Osteoblast (primary cell): Measurements from ENCODE around the gene CYSRT1. TPM values are rescaled to one million over a fixed set of nuclear protein-coding genes. Genes with fewer than 3 reads are reported as not detected.

Experiments
- DNase-seq: peaks from one replicate; pipeline ENCODE4 v3.0.0; 2011; ENCODE audit warnings: low spot score, mixed read lengths; ENCODE audit not compliant: insufficient read length; ENCODE audit errors: missing footprints
- H2AFZ ChIP-seq: 2 replicates; pipeline ENCODE4 v1.6.0; 2011; ENCODE audit warnings: mild to moderate bottlenecking, low read length
- H3K27ac ChIP-seq: 2 replicates; pipeline ENCODE4 v1.5.1; 2011; ENCODE audit warnings: mild to moderate bottlenecking, low read depth, low read length, moderate library complexity
- H3K27me3 ChIP-seq: 2 replicates; pipeline ENCODE4 v1.6.0; 2012; ENCODE audit warnings: mild to moderate bottlenecking, control low read depth, inconsistent platforms, low read length, moderate library complexity; ENCODE audit not compliant: insufficient read depth
- H3K36me3 ChIP-seq: 2 replicates; pipeline ENCODE4 v1.5.1; 2011; ENCODE audit warnings: mild to moderate bottlenecking, low read length, control low read depth, moderate library complexity; ENCODE audit not compliant: insufficient read depth
- H3K4me1 ChIP-seq: 2 replicates; pipeline ENCODE4 v1.5.1; 2011; ENCODE audit warnings: mild to moderate bottlenecking, low read length, control low read depth, moderate library complexity; ENCODE audit not compliant: insufficient read depth
- H3K4me2 ChIP-seq: 2 replicates; pipeline ENCODE4 v1.6.0; 2011; ENCODE audit warnings: mild to moderate bottlenecking, low read length; ENCODE audit not compliant: insufficient read depth
- H3K4me3 ChIP-seq: fragments of 200-600 bp; sonication (generic); 3 replicates; pipeline ENCODE4 v1.5.1; 2012; ENCODE audit warnings: mild to moderate bottlenecking, low read length, inconsistent platforms; ENCODE audit not compliant: insufficient read depth
- H3K79me2 ChIP-seq: 2 replicates; pipeline ENCODE4 v1.6.0; 2012; ENCODE audit warnings: mild to moderate bottlenecking, low read length, control low read depth, inconsistent platforms; ENCODE audit not compliant: insufficient read depth
- H3K9me3 ChIP-seq: 2 replicates; pipeline ENCODE4 v1.5.1; 2011; ENCODE audit warnings: low read depth, low read length, control low read depth
- H4K20me1 ChIP-seq: 2 replicates; pipeline ENCODE4 v1.6.0; 2012; ENCODE audit warnings: mild to moderate bottlenecking, low read length, control low read depth; ENCODE audit not compliant: insufficient read depth
- total RNA-seq: library from RNA; depleted of rRNA; stranded (reverse); fragments of >200 nt; gene quantifications from 2 replicates; pipeline ENCODE4 v1.2.3, GENCODE V29; 2012
- TF ChIP-seq, protein P1 (sequence below): IDR thresholded peaks from 2 replicates; pipeline ENCODE4 v1.5.1; 2011; ENCODE audit warnings: mild to moderate bottlenecking, low read depth, low read length, moderate library complexity; ENCODE audit errors: extremely low read depth

The CYSRT1 gene
- total RNA-seq, 1 donor, result 1.1 TPM

DNA sequence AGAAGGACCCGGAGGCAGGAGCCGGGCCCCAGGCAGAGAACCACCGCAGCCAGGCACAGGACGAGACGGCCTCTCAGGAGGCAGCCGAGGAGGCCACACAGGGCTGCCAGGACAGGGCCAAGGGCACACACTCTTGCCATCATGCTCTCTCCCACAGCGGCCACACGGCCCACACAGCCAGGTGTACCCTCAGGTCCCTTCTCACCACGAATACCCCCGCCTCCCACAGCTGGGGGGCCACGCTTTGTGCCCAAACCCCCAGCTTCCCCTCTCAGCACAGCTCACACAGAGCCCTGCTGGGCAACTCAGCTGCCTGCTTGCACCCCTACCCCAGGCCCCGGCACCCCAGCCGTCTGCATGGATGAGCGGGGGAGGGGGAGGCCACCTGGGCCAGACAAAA is 31.2 kb upstream of the CYSRT1 start:
- peaks cover 14% of the 10 kb centered on the region for H3K36me3 ChIP-seq
- H3K27ac ChIP-seq, result no peak overlapping the region
- H3K79me2 ChIP-seq, result peaks cover 84% of the 10 kb centered on the region
- no peak overlapping the region for H3K4me2 ChIP-seq
- H2AFZ ChIP-seq, result no peak overlapping the region
- no peaks in the 10 kb centered on the region for H3K27me3 ChIP-seq
- no peak overlapping the region for H3K4me3 ChIP-seq
- no peaks in the 10 kb centered on the region for H3K9me3 ChIP-seq
- no peak for DNase-seq
- H4K20me1 ChIP-seq, result peaks cover 42% of the 10 kb centered on the region
- H3K4me1 ChIP-seq, result peaks cover 17% of the 10 kb centered on the region
- TF ChIP-seq, protein P1, sequence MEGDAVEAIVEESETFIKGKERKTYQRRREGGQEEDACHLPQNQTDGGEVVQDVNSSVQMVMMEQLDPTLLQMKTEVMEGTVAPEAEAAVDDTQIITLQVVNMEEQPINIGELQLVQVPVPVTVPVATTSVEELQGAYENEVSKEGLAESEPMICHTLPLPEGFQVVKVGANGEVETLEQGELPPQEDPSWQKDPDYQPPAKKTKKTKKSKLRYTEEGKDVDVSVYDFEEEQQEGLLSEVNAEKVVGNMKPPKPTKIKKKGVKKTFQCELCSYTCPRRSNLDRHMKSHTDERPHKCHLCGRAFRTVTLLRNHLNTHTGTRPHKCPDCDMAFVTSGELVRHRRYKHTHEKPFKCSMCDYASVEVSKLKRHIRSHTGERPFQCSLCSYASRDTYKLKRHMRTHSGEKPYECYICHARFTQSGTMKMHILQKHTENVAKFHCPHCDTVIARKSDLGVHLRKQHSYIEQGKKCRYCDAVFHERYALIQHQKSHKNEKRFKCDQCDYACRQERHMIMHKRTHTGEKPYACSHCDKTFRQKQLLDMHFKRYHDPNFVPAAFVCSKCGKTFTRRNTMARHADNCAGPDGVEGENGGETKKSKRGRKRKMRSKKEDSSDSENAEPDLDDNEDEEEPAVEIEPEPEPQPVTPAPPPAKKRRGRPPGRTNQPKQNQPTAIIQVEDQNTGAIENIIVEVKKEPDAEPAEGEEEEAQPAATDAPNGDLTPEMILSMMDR, result no peak

DNA sequence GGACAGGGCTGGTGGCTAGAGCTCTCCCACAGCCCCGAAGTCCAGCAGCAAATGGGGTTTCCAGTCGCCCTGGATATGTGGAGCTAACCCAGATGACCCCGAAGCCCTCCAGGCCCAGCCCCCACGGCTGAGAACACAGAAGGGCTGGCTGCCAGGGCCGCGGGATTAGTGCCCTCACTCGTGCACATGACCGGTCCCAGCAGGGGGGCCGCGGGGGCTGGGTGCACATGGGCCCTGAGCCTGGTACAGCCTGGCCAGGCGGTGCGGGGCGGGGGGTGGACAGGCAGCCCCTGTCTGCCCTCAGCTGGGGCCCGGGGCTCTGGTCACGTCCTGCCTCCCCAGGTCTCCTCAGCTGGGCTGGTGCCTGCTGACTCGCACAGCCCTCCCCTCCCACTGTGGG is 30.6 kb upstream of the CYSRT1 start:
- Histone ChIP-seq H3K27me3 (no peaks in the 10 kb centered on the region), H3K36me3 (peaks cover 14% of the 10 kb centered on the region), H3K27ac (no peak overlapping the region), H3K79me2 (peaks cover 89% of the 10 kb centered on the region), H3K4me3 (no peak overlapping the region), H4K20me1 (peaks cover 42% of the 10 kb centered on the region), H3K4me1 (peaks cover 20% of the 10 kb centered on the region), H2AFZ (no peak overlapping the region), H3K4me2 (no peak overlapping the region), H3K9me3 (no peaks in the 10 kb centered on the region)
- TF ChIP-seq, protein P1, result no peak
- no peak for DNase-seq

DNA sequence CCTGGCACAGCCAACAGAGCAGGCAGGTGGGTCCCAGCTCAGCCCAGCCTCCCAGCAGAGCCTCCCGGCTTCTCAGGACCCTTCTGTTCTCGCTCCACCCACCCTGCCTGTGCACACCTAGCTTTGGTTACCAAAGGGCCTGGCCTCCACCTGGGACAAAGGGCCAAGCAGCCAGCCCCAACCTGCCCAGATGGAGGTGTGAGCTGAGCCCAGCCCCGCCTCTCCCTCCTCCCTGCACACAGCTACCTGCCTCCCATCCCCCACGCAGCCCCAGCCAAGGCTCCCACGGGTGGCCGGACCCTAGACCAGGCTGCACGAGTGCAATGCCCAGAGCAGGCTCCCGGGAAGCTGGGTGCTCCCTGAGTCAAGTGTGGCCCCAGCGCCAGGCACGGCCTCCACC is 30.1 kb upstream of the CYSRT1 start:
- Histone ChIP-seq H3K4me3 (no peak overlapping the region), H4K20me1 (peaks cover 37% of the 10 kb centered on the region), H3K79me2 (peaks cover 85% of the 10 kb centered on the region), H3K9me3 (no peaks in the 10 kb centered on the region), H3K27ac (no peak overlapping the region), H2AFZ (no peak overlapping the region), H3K4me2 (no peak overlapping the region), H3K36me3 (peaks cover 13% of the 10 kb centered on the region), H3K4me1 (peaks cover 16% of the 10 kb centered on the region), H3K27me3 (no peaks in the 10 kb centered on the region)
- TF ChIP-seq, protein P1, result no peak
- no peak for DNase-seq

DNA sequence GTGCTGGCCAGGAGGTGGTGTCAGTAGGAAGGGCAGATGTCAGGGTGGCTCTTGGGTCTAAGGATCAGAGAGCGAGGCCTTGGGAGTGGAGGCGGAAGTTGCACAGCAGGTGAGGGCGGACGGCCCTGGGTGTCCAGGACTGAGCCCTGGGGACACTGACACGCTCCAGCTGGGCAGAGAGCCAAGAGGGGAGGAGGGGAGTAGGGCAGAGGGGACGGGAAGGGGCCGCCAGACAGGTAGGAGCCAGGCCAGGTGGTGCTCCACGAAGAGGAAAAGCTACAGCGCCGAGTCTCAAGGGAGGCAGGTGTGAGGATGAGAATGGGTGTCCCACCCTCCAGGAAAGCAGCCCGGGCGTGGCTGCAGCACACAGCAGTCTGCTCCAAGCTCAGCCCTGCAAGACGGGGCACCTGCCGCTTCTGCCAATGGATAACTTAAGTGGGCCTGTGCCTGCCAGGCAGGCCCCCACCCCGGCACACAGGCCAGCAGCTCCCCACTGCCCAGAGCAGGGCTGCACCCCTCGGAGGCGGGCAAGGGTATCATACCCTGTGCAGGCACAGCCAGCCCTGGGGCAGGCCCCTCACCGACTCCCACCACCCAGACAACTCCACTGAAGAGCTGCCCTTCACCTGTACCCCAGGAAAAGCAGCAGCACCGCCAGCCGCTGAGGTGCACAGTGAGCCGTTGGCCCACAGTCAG is 29.3 kb upstream of the CYSRT1 start:
- Histone ChIP-seq H3K27ac (no peak overlapping the region), H2AFZ (no peak overlapping the region), H3K4me1 (peaks cover 14% of the 10 kb centered on the region), H3K4me3 (no peak overlapping the region), H3K36me3 (peaks cover 9% of the 10 kb centered on the region), H3K27me3 (no peaks in the 10 kb centered on the region), H3K9me3 (no peaks in the 10 kb centered on the region), H3K79me2 (peaks cover 78% of the 10 kb centered on the region), H3K4me2 (no peak overlapping the region), H4K20me1 (peaks cover 34% of the 10 kb centered on the region)
- TF ChIP-seq, protein P1, result no peak
- DNase-seq, result no peak
